GM12874 (cell line): ENCODE data around the gene MYH14.

Experiments
- TF ChIP-seq, protein P1 (sequence below): IDR thresholded peaks from 2 replicates; pipeline ENCODE4 v1.5.1; 2011; ENCODE audit warnings: low read depth, mild to moderate bottlenecking, control low read depth, low read length, moderate library complexity; ENCODE audit not compliant: insufficient read depth

MYH14 gene

DNA sequence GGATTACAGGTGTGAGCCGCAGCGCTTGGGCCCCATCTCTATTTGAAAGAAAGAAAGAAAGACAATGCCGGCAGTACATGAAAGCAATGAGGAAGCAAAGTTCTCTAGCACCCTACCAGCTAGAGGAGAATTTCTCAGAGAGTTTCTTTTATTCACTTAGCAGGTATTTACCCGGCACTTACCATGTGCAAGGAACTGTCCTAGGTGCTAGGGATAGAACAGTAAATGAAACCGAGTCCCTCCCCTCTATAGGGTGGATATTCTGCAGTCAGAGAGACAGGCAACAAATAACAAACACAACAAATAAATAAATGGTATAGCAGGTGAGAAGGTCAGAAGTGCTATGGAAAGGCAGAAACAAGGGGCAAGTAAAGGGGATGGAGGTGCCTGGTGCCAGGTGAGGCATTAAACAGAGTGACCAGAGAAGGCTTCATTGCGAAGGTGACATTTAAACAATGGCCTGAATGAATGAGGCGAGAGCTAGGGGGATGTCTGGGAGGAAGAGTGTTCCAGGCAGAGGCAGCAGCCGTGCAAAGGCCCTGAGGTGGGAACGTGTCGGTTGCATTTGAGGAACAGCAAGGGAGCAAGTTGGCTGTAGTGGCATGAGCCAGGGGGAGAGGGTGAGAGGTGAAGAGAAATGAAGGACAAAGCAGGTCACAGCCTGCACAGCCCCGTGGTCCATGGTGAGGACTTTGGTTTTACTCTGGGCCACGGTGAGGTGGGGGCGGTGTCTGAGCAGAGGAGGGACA lies 10.8 kb upstream of the MYH14 start:
- TF ChIP-seq, protein P1, sequence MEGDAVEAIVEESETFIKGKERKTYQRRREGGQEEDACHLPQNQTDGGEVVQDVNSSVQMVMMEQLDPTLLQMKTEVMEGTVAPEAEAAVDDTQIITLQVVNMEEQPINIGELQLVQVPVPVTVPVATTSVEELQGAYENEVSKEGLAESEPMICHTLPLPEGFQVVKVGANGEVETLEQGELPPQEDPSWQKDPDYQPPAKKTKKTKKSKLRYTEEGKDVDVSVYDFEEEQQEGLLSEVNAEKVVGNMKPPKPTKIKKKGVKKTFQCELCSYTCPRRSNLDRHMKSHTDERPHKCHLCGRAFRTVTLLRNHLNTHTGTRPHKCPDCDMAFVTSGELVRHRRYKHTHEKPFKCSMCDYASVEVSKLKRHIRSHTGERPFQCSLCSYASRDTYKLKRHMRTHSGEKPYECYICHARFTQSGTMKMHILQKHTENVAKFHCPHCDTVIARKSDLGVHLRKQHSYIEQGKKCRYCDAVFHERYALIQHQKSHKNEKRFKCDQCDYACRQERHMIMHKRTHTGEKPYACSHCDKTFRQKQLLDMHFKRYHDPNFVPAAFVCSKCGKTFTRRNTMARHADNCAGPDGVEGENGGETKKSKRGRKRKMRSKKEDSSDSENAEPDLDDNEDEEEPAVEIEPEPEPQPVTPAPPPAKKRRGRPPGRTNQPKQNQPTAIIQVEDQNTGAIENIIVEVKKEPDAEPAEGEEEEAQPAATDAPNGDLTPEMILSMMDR: no peak

DNA sequence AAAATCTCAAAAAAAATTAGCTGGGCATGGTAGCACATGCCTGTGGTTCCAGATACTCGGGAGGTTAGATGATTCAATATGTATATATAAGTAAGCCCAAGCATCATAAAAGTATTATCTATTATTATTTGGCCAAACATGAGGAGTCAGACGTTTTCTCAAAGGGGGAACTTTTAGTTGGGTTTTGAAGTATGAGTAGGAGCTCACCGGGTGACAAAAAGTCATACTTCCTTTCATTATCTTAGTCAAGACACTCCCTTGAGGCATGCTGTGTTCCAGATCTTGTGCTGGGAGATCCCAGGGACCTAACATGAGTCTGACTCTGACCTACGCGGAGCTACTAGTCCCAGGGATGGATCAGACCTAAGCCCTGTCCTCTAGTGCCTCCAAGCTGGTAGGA lies 8.2 kb upstream of the MYH14 start:
- TF ChIP-seq, protein P1: no peak

DNA sequence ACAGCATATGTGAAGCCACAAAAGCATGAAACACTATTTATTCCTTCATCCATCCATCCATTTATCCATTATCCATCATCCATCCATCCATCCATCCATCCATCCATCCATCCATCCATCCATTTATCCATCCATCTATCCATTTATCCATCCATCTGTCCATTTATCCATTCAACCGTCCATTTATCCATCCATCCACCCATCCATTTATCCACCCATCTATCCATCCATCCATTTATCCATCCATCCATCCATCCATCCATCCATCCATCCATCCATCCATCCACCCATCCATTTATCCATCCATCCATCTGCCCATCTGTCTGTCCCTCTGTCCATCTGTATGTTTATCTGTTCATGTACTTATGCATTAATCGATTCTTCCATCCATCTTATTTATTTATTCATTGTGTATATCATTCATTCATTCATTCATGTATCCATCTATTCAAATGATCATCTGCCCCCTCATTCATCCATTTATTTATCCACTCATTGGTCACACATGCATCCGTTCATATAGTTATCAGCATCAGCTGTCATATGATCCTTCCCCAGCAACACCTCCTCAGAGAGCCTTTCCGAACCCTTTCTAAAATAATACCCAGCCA lies 7.0 kb upstream of the MYH14 start:
- TF ChIP-seq, protein P1: no peak

DNA sequence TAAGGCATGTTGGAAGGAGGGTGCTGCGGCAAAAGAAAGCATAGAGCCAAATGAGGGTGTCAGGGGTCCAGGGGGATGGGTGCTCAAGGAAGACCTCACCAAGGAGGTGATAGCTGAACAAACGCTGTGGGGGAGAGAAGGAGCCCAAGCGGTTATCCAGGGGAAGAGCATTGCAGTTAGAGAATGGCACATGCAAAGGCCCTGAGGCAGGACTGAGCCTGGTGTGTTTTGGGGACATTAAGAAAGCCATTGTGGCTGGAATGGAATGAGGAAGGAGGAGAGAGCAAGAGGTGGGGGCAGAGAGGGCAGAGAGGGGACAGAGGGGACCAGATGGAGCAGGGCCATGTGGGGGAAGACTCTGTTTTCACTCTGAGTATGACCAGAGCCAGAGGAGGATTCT lies 6.1 kb upstream of the MYH14 start:
- TF ChIP-seq, protein P1: no peak

DNA sequence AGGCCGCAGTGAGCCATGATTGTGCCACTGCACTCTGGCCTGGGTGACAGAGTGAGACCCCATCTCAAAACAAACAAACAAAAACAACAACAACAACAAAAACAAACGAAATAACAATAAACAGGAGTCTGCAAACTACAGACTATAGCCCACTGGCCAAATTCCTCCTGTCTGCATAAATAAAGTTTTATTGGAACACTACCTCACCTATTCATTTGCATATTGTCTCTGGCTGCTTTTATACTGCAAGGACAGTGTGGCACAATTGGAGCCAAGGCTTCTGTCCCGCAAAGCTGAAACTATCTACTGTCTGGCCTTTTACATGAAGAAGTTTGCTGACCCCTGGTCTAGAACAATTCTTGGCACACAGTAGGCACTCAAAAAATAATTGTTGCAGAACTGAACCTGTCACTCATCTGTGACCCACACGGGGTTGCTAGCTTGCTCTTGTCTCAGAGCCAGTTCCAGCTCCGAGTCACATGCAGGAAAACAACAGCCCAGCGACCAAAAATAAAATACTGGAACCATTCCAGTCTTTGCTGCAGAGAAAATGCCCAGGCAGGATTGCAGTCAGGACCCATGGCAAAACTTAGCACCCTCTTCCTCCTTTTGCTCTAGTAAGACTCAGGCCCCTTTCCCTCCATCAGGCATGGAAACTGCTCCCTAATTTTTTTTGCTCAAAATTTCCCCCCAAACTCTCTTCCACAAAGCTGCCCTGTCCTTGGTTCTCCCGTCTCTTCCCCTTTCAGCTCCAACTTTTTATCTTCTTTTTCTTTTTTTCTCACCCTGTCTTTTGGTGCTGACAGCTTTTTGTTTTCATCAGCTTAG lies 4.8 kb upstream of the MYH14 start:
- TF ChIP-seq, protein P1: no peak

DNA sequence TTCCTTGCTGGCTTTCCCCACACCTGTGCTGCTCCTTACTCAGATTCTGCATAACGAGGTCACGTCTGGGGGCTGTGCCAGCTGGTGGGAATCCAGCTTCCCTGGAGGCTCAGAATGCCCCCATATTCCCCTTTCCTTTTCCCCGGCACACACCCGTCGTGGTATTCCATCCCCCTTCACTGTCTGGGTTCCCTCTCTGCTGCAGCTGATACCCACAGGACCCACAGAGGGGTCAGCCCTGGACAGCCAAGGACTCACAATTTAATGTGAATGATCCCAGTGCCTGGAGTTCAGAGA lies 4.2 kb upstream of the MYH14 start:
- TF ChIP-seq, protein P1: no peak

DNA sequence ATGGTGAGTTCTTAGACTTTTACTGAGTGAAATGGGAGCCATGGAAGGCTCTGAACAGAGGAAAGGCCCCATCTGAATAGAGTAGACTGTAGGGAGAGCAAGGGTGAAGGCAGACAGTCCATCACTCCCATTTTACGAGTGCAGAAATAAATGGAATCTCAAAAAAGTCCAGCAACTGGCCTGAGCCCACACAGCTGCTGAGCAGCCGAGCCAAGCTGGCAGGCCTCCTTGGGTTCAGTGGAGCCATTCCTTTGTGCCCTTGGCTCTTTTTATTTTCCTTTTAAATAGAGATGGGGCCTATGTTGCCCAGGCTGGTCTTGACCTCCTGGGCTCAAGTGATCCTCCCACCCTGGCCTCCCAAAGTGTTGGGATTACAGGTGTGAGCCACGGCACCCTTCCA lies 1.0 kb upstream of the MYH14 start:
- TF ChIP-seq, protein P1: no peak
